Measurements from ENCODE around the gene ATR.
"Not testable (repeated sequence)": the region's sequence is repeated elsewhere in the genome, so short reads cannot be mapped to it uniquely, and the experiment has no call there.

DNA sequence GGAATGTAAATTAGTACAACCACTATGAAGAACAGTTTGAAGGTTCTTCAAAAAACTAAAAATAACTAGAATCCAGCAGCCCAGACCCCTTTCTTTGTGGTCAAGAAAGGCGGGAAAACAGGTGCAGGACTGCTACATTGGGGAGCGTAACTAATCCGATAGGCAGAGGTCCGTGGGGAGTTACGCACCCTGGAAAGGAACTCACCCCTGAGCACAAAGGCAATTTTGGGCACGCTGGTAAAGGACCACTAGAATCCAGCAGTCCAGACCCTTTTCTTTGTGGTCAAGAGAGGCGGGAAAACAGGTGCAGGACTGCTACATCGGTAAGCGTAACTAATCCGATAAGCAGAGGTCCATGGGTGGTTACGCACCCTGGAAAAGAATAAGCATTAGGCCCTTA lies 140.4 kb downstream of the ATR start:
- TF ChIP-seq, protein P1, sequence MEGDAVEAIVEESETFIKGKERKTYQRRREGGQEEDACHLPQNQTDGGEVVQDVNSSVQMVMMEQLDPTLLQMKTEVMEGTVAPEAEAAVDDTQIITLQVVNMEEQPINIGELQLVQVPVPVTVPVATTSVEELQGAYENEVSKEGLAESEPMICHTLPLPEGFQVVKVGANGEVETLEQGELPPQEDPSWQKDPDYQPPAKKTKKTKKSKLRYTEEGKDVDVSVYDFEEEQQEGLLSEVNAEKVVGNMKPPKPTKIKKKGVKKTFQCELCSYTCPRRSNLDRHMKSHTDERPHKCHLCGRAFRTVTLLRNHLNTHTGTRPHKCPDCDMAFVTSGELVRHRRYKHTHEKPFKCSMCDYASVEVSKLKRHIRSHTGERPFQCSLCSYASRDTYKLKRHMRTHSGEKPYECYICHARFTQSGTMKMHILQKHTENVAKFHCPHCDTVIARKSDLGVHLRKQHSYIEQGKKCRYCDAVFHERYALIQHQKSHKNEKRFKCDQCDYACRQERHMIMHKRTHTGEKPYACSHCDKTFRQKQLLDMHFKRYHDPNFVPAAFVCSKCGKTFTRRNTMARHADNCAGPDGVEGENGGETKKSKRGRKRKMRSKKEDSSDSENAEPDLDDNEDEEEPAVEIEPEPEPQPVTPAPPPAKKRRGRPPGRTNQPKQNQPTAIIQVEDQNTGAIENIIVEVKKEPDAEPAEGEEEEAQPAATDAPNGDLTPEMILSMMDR (IDR thresholded peaks at IDR 0.05), result not testable (repeated sequence)
- TF ChIP-seq EP300, POLR2A, POLR2AphosphoS5 (IDR thresholded peaks at IDR 0.05): not testable (repeated sequence)
